HG03378 (cell line): ENCODE measurements around the gene THUMPD2.

Experiments
- ATAC-seq: cut with Tn5 transposase; IDR thresholded peaks from one replicate; pipeline ENCODE4 v1.9.1; 2021; ENCODE audit warnings: mild to moderate bottlenecking, moderate library complexity; ENCODE audit not compliant: unreplicated experiment

The THUMPD2 gene

DNA sequence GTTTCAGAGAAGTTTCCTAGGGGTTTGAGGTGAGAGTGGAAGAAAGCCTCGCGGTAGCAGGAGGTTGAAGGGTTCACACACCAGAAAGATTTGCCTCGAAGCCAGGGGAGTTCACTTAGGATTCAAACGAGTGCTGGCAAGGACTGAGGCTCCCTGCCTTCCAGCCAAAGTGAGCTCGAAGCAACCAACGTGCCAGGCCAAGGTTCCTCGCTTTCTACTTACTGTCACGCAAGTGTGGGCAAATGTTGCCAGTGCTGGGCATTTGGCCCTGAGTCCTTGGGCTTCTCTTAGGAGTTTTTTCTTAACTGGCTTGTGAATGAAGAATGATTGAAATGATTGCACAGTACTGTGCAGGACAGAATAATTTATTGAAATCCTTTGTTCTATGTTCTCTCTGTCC lies 59.7 kb downstream of the THUMPD2 start:
- no peak for ATAC-seq

DNA sequence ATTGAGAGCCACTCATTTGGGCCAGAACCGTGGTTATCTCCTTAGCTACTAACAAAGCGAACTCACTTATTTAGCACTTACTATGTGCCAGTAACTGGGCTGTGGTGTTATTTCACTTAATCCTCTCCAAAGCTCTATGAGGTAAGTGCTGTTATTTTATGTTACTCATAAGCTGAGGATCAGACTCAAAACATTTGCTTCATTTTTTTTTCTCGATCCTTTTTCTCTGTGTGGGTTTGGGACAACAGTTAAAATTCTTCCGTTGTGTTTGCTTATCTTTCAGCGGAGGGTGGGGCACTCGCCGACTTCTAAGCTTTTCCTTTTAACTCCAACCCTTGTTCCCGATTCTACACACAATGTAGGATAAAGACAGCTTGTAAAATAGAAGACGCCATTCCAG lies 60.6 kb downstream of the THUMPD2 start:
- ATAC-seq = no peak

DNA sequence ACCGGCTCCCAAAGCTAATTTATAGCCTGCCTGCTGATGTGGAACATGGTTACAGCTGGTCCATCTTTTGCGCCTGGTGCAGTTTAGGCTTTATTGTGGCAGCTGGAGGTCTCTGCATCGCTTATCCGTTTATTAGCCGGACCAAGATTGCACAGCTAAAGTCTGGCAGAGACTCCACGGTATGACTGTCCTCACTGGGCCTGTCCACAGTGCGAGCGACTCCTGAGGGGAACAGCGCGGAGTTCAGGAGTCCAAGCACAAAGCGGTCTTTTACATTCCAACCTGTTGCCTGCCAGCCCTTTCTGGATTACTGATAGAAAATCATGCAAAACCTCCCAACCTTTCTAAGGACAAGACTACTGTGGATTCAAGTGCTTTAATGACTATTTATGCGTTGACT lies 62.0 kb downstream of the THUMPD2 start:
- ATAC-seq = no peak

DNA sequence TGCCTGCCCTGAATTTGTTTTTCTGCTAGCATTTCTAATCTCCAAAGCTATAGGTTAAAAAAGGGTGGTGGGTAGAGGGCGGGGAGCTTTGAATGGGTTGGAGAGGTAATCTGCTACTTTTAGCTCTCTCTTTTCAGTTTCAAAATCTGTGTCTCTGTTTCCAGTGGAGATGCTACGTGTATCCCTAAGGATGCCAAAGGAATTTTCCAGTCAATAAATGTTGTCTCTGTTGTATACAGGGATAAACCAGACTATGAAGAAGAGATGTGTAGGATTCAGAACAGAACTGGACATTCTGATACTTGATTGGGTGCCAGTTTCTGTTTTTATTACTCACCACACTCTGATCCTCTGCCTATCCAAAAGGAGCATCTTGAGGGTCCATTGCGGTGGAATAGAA lies 63.2 kb downstream of the THUMPD2 start:
- no peak for ATAC-seq

DNA sequence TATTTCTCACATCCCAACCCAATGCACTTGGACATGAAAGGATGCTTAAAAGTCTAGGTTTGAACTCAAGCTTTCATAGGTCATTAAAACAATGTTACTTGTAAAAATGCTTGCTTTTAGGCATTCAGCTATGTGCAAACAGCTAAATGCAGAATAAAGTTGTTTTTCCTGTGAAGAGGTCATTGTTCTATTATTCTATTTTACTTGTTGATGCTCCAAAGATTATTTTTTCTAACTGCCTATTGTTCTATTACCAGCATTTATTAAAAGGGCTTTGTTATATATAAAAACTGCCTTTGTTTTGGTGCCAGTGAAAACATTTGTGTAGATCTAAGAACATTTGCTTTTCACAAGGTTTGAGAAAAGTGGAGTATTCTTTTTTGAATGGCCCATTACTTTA lies 64.0 kb downstream of the THUMPD2 start:
- no peak for ATAC-seq

DNA sequence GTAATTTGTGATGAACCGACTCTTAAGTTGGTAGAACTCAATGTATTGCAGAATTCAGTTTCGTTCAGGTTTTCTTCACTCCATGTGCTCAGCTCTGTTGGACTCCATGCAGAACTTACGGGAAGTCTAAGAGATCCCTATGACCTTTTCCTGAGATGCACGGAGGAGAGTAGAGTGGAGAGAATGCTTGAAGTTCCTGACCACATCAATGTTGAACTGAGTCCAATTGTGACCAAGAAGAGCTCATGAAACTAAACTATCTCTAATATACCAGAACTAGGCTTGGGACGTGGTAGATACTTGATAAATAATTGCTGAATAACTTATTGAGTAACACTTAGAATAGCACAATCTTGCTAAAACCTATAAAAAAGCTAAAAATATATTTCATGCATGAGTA lies 66.1 kb downstream of the THUMPD2 start:
- ATAC-seq = no peak

DNA sequence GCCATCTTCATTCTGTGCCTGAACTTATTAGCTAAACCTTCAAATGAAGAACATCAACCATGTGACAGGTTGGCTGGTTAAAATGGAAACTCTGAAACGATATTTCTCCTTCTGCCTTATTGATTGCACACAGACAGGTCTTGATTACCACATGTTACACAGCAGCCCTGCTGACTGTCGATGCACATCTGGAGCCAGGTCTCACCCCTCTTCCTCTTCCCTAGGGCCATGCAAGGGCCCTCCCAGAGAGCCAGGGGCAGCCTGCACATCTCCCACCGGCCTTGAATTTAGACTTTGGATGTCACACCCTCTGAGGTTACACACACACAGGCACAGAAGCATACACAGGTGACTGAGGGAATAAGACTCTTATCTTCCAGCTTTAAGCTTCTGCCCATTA lies 68.3 kb downstream of the THUMPD2 start:
- no peak for ATAC-seq

DNA sequence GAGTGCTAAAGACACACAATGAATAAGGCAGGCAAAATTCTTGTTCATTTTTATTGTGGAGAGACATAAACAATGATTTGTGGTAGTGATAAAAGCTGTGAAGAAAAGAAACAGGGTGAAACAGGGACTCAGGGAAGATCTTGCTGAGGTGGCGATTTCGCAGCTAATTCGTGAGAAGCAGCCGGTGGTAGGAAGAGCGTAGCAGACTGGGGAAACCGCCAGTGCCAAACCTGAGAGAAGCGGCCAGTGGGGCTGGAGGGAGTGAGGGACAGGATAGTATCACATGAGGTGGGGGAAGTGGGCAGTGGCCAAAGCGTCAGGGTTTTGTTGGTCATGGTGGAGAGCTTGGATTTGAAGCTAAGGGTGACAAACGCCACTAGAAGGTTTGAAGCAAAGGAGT lies 71.1 kb downstream of the THUMPD2 start:
- ATAC-seq = no peak

DNA sequence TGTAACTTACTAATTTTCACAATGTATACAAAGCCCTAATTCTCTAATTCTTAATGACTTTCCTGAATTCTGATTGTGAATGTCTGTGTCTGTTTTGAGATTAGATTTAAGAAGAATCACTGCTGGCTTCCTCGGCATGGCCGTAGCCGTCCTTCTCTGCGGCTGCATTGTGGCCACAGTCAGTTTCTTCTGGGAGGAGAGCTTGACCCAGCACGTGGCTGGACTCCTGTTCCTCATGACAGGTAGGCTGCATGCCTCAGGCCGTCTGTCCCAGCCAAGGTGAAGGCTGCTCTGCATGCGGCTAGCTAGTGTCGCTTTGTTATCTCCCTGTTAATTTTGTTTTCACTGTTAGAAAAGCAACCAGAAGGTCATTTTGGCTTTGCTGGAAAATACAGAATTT lies 72.1 kb downstream of the THUMPD2 start:
- ATAC-seq = no peak

DNA sequence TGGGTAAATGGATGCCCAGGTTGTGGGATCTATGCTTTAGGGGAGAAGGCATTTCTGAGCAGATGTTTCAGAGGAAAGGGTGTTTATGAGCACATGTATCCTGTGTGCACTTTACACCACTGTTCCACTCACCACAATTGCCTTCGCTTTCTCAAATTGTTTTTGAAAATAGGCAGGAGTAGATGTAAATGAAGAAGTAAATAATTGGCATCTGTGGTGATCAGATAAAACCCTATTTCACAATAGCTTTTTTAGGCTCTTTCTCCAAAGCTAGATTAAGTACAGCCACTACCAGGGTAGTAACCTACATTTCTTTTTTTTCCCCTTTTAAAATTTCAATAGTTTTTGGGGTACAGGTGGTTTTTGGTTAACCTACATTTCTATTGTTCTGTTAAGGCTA lies 72.7 kb downstream of the THUMPD2 start:
- no peak for ATAC-seq

DNA sequence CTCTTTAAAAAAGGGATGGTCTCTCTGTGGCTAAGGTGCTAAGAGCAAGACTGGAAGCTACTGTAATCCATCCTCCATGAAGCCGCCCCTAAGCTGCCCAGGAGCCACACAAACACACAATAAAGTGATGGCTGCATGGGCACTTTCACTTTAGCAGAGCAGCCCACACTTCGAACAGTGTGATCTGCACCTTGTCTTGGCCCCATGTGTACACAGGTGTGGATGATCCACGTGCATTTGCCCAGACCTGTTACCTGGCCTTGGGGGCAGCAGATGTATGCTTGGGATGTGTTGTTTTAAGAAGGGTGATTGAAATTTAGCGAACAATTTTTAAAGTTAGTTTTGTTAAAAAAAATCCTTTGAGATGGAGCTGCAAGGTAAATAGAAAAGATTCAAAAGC lies 73.4 kb downstream of the THUMPD2 start:
- no peak for ATAC-seq

DNA sequence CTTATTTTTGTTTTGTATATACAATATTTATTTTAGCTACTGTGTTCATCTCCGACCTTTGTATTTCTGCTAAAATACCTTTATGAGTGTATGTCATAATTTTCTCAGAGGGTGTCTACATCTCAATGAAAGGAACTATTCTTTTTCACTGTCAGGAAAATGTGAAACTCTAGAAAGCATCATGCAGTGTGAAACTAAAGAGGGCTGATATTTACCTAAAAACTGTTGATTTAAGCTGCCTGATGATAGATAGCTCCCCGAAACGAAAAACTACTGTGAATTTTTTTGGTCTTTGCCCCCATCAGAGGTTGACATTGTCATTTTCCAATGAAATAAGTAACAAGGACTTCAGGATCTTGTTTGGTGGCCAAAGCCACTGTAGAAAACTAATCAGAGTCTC lies 74.5 kb downstream of the THUMPD2 start:
- ATAC-seq = no peak

DNA sequence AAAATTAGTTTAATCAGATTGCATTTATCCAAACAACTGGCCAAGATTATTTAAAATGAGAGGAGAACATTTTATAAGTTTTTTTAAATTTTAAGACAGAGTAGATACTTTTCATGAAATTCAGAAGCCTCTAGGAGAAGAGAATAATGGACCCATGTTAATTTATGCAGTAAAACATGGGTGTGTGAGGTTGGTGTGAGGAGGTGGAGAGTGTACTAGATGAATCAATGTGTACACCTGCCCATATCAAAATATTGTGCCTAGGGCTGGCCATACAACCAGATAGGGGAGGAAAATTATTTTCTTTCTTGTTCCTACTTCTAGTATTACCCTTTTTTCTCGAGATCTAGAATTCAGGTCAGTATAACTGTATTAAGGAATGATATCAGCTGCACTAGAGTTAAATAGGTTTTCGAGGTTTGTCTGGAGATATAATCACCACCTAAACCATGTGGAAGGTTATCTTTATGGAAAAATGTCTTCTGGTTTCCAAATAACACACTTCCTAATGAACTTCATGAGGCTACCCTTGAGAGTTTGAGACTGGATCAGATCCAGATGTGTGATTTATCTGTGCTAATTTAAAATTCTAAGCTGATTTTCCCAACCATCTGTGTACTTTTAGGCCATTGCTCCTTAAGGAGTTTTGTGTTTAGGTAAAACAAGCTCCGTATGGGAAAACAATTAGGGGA lies 75.7 kb downstream of the THUMPD2 start:
- no peak for ATAC-seq

DNA sequence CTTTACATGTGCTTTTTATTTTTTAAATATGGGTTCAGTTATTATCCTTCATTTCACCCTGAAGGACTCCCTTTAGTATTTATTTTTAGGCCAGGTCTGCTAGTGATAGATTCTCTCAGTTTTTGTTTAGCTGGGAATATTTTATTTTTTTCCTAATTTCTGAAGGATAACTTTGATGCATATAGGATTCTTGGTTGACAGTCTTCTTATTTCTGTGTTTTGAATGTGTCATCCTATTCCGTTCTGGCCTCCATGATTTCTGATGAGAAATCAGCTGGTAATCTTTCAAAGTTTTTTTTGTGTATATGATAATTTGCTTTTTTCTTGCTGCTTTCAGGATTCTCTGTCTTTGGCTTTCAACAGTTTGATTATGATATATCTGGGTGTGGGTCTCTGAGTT lies 77.9 kb downstream of the THUMPD2 start:
- no peak for ATAC-seq

DNA sequence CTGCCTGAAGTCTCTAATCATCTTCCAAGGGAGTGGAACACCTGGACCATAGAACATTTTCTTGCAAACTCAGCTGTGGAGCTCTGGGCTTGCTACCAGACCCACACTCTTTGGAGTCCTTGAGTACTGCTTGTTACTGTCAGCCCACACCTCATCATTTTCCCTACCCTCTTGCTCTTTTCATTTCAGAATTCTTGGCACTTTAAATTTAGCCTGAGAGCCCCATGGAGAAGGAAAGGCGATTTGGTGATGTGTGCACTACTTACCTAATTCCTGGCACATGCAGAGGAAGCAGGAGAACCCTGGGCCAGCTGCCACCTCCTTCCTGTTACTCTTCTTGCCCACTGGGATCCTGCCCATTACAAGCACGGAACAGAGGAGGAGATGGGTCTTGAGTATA lies 81.6 kb downstream of the THUMPD2 start:
- ATAC-seq = no peak

DNA sequence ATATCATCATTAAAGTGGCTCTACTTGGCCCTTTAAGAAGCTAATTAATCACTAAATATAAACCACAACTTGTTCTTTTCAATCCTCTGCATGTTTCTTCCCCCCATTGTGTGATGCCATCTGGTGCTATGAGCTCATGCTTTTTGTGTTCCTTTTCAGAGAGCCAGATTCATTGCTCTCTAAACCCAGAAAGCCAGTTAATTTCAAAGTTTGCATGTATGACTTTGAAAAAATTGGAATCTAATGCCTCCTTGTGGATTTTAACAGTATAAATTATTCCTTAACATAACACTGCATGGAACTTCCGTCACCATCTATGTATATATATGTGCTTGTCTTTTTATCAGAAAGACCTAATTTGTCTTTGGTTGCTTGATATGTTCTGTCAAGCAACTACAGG lies 82.2 kb downstream of the THUMPD2 start:
- no peak for ATAC-seq

DNA sequence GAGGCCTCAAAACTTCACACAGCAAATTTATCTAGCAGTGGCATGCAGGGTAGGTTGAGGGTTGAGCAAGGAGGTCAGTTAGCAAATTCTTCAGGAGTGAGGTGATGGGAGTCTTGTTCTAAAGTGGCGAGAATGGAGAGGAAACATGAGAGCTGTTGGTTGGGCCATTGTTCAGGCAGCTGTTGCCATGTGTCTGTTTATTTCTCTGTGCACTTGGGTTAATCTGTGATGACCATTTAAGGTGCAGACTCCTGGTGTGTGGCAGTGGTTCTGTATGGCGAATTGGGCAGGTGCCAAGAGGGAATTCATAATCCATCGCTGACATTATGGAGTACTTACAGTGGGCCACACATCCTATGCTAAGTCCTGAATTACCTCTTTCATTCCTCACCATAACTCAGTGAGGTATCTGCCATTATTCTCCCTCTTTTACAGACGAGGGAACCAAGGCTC lies 82.9 kb downstream of the THUMPD2 start:
- ATAC-seq = no peak

DNA sequence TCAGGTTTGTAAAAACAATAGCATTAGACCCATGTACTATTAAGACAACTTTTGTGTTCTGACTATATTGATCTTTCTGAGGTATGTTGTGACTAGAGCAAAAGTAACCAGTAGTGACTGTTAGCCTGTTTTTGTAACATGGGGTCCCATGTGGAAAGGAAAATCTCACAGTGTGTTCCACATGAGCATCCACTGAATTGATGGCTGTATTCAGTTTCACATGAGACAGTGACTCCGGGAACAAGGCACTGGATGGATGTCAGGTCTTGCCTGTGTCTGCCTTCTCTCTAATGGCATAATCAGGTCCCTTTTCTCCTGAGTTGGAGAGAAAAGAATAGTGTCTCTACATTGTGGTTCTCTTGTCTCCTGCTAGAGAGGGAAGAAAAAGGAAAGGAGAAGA lies 85.8 kb downstream of the THUMPD2 start:
- no peak for ATAC-seq

DNA sequence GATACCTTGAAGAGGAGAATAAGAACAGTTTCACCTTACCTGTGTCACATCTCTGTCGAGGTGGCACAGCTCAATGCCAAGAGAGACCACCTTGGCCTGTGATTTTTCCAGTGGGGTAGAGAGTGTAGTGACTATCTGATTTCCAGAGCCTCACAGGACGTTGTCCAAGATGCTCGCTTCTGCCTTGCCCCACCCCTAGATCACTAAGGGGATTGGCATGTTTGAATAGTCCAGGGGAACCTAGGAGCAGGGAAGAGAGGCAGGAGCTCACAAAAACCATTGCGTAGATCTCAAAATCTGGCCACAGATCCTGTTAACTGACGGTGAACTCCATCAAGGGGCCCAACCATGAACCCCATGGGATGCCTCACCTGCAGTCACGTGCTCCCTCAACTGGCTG lies 89.2 kb downstream of the THUMPD2 start:
- no peak for ATAC-seq

DNA sequence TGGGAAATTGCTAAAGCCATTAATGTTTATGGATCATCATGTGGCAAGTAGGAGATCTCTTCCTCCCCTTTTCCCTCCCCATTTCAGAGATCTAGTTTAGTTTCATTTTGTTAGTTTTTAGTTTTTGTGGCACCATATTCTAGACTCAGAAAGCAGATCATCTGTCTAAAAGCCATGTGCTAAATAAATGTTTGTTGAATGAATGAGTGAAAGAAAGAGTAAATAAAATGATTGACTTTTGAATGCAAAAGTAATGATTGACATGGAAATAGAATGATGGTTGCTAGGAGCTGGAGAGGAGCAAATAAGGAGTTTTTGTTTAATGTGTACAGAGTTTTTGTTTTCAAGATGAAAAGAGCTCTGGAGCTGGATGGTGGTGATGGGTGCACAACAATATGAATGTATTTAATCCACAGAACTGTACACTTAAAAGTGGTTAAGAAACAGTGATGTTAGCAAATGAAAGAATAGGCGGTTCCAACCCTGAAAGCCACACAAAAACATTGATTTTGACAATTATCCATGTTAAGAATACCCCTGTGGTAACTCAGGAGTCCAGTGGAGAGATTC lies 89.7 kb downstream of the THUMPD2 start:
- no peak for ATAC-seq

DNA sequence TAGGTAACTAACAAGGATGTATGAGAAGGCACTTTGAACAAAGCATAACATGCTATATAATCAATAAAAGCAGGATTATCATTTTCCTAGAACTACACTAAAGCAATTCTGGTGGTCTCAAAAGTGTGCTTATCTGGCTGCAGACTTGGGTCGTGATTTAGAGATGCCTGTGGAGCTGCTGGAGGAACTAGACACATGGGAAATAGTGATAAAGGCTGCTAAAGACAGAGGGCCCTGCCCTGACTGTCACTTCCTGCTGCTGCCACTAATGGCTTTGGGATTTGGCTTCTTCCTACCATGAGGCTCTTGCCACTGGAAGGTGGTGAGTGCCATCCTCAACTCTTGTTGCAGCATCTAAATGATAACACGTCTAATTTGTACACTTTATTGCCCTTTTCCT lies 90.9 kb downstream of the THUMPD2 start:
- no peak for ATAC-seq

DNA sequence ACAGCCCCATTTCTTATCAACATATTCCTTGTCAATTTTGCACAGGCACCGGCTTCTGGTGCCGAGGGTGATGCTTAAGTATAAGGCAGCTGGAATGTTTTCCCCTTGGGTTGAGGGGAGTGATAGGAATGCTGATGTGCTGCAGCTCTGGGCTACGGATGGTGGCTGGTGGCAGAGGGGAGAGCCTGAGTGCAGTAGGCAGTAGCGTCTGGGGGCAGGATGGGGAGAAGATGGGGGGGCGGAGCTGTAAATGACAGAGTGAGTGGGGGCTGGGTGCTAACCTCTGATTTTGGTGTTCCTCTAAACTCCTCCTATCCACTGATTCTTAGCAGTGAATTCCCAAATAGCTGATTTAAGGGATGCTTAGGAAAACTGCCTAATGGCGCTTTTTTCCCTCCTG lies 92.6 kb downstream of the THUMPD2 start:
- ATAC-seq = no peak
